ENCODE measurements around the gene INTS1.

- TF ChIP-seq CTCF (IDR thresholded peaks at IDR 0.05; ENCODE audit: poor library complexity) (no peak), EZH2 (IDR thresholded peaks at IDR 0.05; ENCODE audit: borderline replicate concordance) (no peak), EZH2phosphoT487 (IDR thresholded peaks at IDR 0.05; ENCODE audit: low read depth, severe bottlenecking, unreplicated experiment) (no peak)
These were observed 28.2 kb downstream of the INTS1 start for GRCh38 chr7:1475991-1476390.

All from hepatocyte (in vitro differentiated cells).